Mucosa of rectum (tissue), 2 donors: Measurements from ENCODE around the gene NRXN3.

ENCODE experiments used
- H3K27ac ChIP-seq, 2 donors: one replicate each; pipeline ENCODE4 v1.7.0; 2013; ENCODE audit warnings: inconsistent platforms in 2 of 2, low read depth in 2 of 2, low read length in 2 of 2
- H3K27me3 ChIP-seq, 2 donors: one replicate each; pipeline ENCODE4 v1.7.0; 2013; ENCODE audit warnings: low read length in 2 of 2; ENCODE audit not compliant: control insufficient read depth in 2 of 2, insufficient read depth in 2 of 2
- H3K36me3 ChIP-seq, 2 donors: one replicate each; pipeline ENCODE4 v1.7.0; 2013; ENCODE audit warnings: low read length in 2 of 2; ENCODE audit not compliant: control insufficient read depth in 2 of 2, insufficient read depth in 2 of 2
- H3K4me1 ChIP-seq, 2 donors: one replicate each; pipeline ENCODE4 v1.7.0; 2013; ENCODE audit warnings: low read length in 2 of 2, mild to moderate bottlenecking in 1 of 2; ENCODE audit not compliant: control insufficient read depth in 2 of 2, insufficient read depth in 2 of 2
- H3K4me3 ChIP-seq, 2 donors: one replicate each; pipeline ENCODE4 v1.7.0; 2013; ENCODE audit warnings: low read length in 2 of 2
- H3K9ac ChIP-seq, 2 donors: one replicate each; pipeline ENCODE4 v1.7.0; 2013; ENCODE audit warnings: low read length in 2 of 2, low read depth in 1 of 2, mild to moderate bottlenecking in 1 of 2
- H3K9me3 ChIP-seq, 2 donors: one replicate each; pipeline ENCODE4 v1.7.0; 2013; ENCODE audit warnings: low read length in 2 of 2; ENCODE audit not compliant: control insufficient read depth in 2 of 2
- donor health status: healthy.
- donor health status: Normal muscosa, but diverticular disease.

The NRXN3 gene

GRCh38 chr14:78238141-78238540, 68.0 kb downstream of the NRXN3 start:
- Histone ChIP-seq H3K9ac (no peak overlapping the region), H3K4me1 (peaks cover 0 to 3% of the 10 kb centered on the region in 2 donors), H3K36me3 (no peaks in the 10 kb centered on the region), H3K27ac (no peak overlapping the region), H3K27me3 (no peaks in the 10 kb centered on the region), H3K9me3 (no peaks in the 10 kb centered on the region), H3K4me3 (no peak overlapping the region)

GRCh38 chr14:78240567-78240966, 70.4 kb downstream of the NRXN3 start:
- no peaks in the 10 kb centered on the region for H3K36me3 ChIP-seq
- H3K4me3 ChIP-seq, result no peak overlapping the region
- H3K9me3 ChIP-seq, result no peaks in the 10 kb centered on the region
- H3K4me1 ChIP-seq, result peaks cover 0 to 3% of the 10 kb centered on the region in 2 donors
- H3K27ac ChIP-seq, result no peak overlapping the region
- H3K27me3 ChIP-seq, result no peaks in the 10 kb centered on the region
- H3K9ac ChIP-seq, result no peak overlapping the region

GRCh38 chr14:78242086-78242485, 71.9 kb downstream of the NRXN3 start:
- H3K27ac ChIP-seq, result no peak overlapping the region
- no peaks in the 10 kb centered on the region for H3K9me3 ChIP-seq
- H3K4me1 ChIP-seq, result peaks cover 0 to 3% of the 10 kb centered on the region in 2 donors
- no peak overlapping the region for H3K4me3 ChIP-seq
- H3K36me3 ChIP-seq, result no peaks in the 10 kb centered on the region
- H3K27me3 ChIP-seq, result no peaks in the 10 kb centered on the region
- no peak overlapping the region for H3K9ac ChIP-seq

GRCh38 chr14:78243187-78243586, 73.0 kb downstream of the NRXN3 start:
- peaks cover 0 to 3% of the 10 kb centered on the region in 2 donors for H3K4me1 ChIP-seq
- H3K27ac ChIP-seq, result no peak overlapping the region
- H3K4me3 ChIP-seq, result no peak overlapping the region
- no peaks in the 10 kb centered on the region for H3K9me3 ChIP-seq
- no peaks in the 10 kb centered on the region for H3K36me3 ChIP-seq
- H3K9ac ChIP-seq, result no peak overlapping the region
- no peaks in the 10 kb centered on the region for H3K27me3 ChIP-seq

GRCh38 chr14:78245238-78245637, 75.1 kb downstream of the NRXN3 start:
- Histone ChIP-seq H3K36me3 (no peaks in the 10 kb centered on the region), H3K9ac (no peak overlapping the region), H3K4me3 (no peak overlapping the region), H3K27me3 (no peaks in the 10 kb centered on the region), H3K27ac (no peak overlapping the region), H3K4me1 (peaks cover 0 to 3% of the 10 kb centered on the region in 2 donors), H3K9me3 (no peaks in the 10 kb centered on the region)

- H3K4me3 ChIP-seq, result no peak overlapping the region
- H3K9ac ChIP-seq, result no peak overlapping the region
- H3K27me3 ChIP-seq, result no peaks in the 10 kb centered on the region
Measured at GRCh38 chr14:78248501-78249090, 78.4 kb downstream of the NRXN3 start.

GRCh38 chr14:78251308-78251707, 81.1 kb downstream of the NRXN3 start:
- H3K9me3 ChIP-seq, result no peaks in the 10 kb centered on the region
- H3K36me3 ChIP-seq, result no peaks in the 10 kb centered on the region
- no peak overlapping the region for H3K27ac ChIP-seq
- H3K27me3 ChIP-seq, result no peaks in the 10 kb centered on the region
- no peak overlapping the region for H3K4me3 ChIP-seq
- H3K4me1 ChIP-seq, result no peaks in the 10 kb centered on the region
- no peak overlapping the region for H3K9ac ChIP-seq

More at GRCh38 chr14:78248501-78249090, 78.4 kb downstream of the NRXN3 start:
- no peaks in the 10 kb centered on the region for H3K9me3 ChIP-seq
- no peaks in the 10 kb centered on the region for H3K4me1 ChIP-seq
- H3K36me3 ChIP-seq, result no peaks in the 10 kb centered on the region
- H3K27ac ChIP-seq, result no peak overlapping the region

GRCh38 chr14:78253986-78254385, 83.8 kb downstream of the NRXN3 start:
- H3K9me3 ChIP-seq, result no peaks in the 10 kb centered on the region
- H3K9ac ChIP-seq, result no peak overlapping the region
- no peak overlapping the region for H3K27ac ChIP-seq
- no peak overlapping the region for H3K4me3 ChIP-seq
- no peaks in the 10 kb centered on the region for H3K36me3 ChIP-seq
- no peaks in the 10 kb centered on the region for H3K27me3 ChIP-seq
- no peaks in the 10 kb centered on the region for H3K4me1 ChIP-seq

- no peak overlapping the region for H3K9ac ChIP-seq
- no peaks in the 10 kb centered on the region for H3K4me1 ChIP-seq
- H3K27me3 ChIP-seq, result no peaks in the 10 kb centered on the region
- no peak overlapping the region for H3K27ac ChIP-seq
- H3K4me3 ChIP-seq, result no peak overlapping the region
- H3K9me3 ChIP-seq, result no peaks in the 10 kb centered on the region
- no peaks in the 10 kb centered on the region for H3K36me3 ChIP-seq
Measured at GRCh38 chr14:78254911-78255461, 84.8 kb downstream of the NRXN3 start.

GRCh38 chr14:78259831-78260230, 89.7 kb downstream of the NRXN3 start:
- Histone ChIP-seq H3K27ac (no peak overlapping the region), H3K9ac (no peak overlapping the region), H3K27me3 (no peaks in the 10 kb centered on the region), H3K9me3 (no peaks in the 10 kb centered on the region), H3K4me3 (no peak overlapping the region), H3K36me3 (no peaks in the 10 kb centered on the region), H3K4me1 (no peaks in the 10 kb centered on the region)
